Superior temporal gyrus (tissue), 1 donor: ENCODE measurements around the gene SYNE1.
A peak's percentile ranks its signal among the peaks of the same experiment; 100 is the strongest.
"Not testable (repeated sequence)": the region's sequence is repeated elsewhere in the genome, so short reads cannot be mapped to it uniquely, and the experiment has no call there.

Source experiments
- DNase-seq: peaks from one replicate; pipeline ENCODE4 v3.0.0-alpha.2; 2016; ENCODE audit errors: extremely low spot score

Gene SYNE1

DNA sequence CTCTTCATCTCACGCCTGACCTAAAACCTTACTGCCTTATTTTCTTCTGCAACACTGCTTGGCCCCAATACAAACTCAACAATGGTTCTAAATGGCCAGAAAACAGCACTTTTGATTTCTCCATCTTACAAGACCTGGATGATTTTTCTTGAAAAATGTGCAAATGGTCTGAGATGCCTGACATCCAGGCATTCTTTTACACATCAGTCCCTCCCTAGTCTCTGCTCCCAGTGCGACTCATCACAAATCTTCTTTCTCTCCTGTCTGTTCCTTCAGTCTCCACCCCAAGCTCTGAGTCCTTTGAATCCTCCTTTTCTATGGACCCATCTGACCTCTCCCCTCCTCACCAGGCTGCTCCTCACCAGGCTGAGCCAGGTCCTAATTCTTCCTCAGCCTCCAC lies 145.7 kb downstream of the SYNE1 start:
- not testable (repeated sequence) for DNase-seq

DNA sequence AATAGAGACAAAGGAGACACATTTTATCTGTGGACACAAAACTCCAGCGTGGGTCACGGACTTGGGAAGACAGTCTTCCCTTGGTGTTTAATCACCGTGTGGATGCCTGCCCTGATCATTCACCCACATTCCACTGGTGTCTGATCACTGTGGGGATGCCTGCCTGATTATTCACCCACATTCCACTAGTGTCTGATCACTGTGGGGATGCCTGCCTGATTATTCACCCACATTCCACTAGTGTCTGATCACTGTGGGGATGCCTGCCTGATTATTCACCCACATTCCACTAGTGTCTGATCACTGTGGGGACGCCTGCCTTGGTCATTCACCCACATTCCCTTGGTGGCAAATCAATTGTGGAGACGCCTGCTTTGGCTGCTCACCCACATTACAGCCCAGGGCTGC lies 146.2 kb downstream of the SYNE1 start:
- not testable (repeated sequence) for DNase-seq

DNA sequence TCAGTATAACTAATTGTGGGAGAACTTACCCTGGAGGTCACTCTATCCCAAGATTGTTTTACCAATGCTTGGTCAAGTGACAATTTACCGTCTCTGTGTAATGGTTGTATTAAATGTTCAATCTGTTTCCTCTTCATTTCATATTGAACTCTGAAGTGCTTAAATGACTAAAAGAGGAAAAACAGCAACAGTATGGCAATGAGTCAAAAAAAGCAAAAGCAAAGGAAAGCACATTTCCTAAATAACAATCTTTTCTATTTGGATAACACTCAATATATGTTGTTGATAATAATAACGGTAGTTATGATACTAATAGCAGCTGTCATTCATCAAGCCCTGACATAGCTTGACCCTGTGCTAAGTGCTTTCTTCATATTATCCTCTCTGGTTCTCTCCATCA lies 152.4 kb downstream of the SYNE1 start:
- DNase-seq, result no peak

GRCh38 chr6:152482289-152482688 lies 154.9 kb downstream of the SYNE1 start:
- DNase-seq, result no peak

- peak; percentile 68 for DNase-seq
These were observed 158.7 kb downstream of the SYNE1 start for GRCh38 chr6:152478377-152479010.

- DNase-seq, result no peak
These were observed 162.8 kb downstream of the SYNE1 start for GRCh38 chr6:152474354-152474753.

- peak; percentile 41 for DNase-seq
These were observed 164.8 kb downstream of the SYNE1 start for GRCh38 chr6:152472325-152472724.

DNA sequence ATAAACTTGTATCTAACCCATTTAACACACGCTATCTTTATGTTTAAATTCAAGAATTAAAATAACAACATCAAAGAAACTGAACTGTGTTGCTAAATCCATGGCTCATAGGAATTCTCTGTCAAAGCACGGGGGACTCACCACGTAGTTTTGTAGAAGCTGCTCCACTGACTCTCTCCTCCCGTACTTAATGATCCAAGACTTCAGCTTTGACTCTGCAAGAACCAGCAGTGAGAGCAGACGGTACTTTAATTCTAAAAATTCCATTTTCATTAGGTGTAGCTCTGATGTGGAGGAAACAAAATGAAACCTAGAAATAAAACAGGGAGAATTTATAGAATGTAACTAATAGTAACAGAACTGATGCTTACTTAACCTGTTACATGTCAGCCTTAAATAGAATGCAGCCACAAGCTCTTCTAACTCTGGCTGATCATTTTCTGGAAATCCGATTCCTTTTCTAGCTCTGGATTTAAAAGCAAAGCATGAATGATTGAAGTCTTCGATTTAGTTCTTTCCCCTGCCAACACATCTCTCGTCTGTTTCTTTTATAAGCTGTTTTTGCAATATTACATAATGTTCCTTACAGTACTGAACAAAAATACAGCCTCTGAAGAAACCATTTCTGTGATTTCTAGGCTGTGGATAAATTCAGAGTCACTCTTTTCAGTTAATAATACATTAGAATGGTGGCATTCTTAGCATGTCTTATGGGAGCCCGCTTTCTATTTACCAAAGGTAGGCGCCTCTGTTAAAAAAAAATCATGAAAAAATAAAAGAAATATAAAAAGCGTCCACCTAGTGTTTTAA lies 165.5 kb downstream of the SYNE1 start:
- DNase-seq, result peak; percentile 53

- DNase-seq, result no peak
These were observed 174.0 kb downstream of the SYNE1 start for GRCh38 chr6:152463164-152463563.

GRCh38 chr6:152462716-152463115 lies 174.4 kb downstream of the SYNE1 start:
- DNase-seq, result no peak

- DNase-seq, result no peak
These were observed 175.6 kb downstream of the SYNE1 start for GRCh38 chr6:152461556-152461955.

- DNase-seq, result no peak
These were observed 178.2 kb downstream of the SYNE1 start for GRCh38 chr6:152458648-152459644.

- DNase-seq, result no peak
These were observed 179.1 kb downstream of the SYNE1 start for GRCh38 chr6:152457949-152458624.

GRCh38 chr6:152454003-152454402 lies 183.2 kb downstream of the SYNE1 start:
- no peak for DNase-seq

- DNase-seq, result no peak
These were observed 183.7 kb downstream of the SYNE1 start for GRCh38 chr6:152453421-152453820.

GRCh38 chr6:152452639-152453038 lies 184.5 kb downstream of the SYNE1 start:
- no peak for DNase-seq

- DNase-seq, result no peak
These were observed 186.6 kb downstream of the SYNE1 start for GRCh38 chr6:152450519-152450918.

DNA sequence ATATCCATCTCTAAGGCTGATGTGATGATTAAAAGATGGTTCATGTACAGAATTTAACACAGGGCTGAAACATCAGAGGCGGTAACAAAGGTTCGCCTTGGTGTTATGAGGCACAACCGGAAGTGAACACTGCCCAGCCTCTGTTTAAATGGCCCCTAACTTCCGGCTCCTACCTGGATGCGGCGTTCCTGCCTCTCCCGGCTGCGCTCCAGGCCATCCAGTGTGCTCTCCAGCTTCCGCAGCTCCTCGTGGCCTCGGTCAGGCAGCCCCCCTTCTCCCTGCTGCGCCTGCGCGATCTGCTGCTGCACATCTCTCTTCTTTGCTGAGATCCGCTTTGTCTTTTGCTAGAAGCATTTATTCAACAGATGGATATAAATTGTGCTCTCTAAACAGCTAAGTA lies 195.3 kb downstream of the SYNE1 start:
- DNase-seq, result no peak

- DNase-seq, result no peak
These were observed 201.3 kb downstream of the SYNE1 start for GRCh38 chr6:152435816-152436215.

DNA sequence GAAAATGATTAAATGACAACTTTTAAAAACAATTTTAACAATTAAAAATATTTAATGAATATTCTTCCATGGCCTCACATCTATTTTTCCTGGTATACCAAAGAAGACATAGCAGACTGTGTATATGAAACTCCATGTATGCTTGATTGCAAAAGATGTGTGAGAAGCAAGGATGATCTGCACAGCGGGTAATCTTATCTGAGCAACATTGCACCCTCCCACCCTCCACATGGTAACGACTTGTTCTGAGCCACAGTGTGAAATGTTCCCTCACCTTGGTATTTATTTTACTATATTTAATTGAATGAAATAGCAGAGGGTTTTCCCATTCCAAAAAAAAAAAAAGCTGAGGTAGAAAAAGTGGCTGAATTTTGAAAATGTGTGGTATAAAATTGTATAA lies 204.4 kb downstream of the SYNE1 start:
- DNase-seq, result peak; percentile 30

- DNase-seq, result no peak
These were observed 209.0 kb downstream of the SYNE1 start for GRCh38 chr6:152428126-152428525.

- no peak for DNase-seq
These were observed 210.9 kb downstream of the SYNE1 start for GRCh38 chr6:152426276-152426675.
